Activated CD4-positive, alpha-beta T cell treated with anti-CD3 and anti-CD28 coated beads, Interleukin-2, amount 10 ng/mL, durations not matched to agents 7 days and 5 days (primary cell): ENCODE data around the gene DEF6. TPM values are rescaled to one million over a fixed set of nuclear protein-coding genes. Genes with fewer than 3 reads are reported as not detected.

Source experiments
- CTCF ChIA-PET: fragments of 350-600 bp; sonication (Branson Sonifier 250); formaldehyde crosslinking; loops from one replicate; lab custom pipeline; 2021; ENCODE audit warnings: antibody characterized with exemption; lab: Charles Lee
- POLR2A ChIA-PET: fragments of 350-600 bp; sonication (Branson Sonifier 250); formaldehyde crosslinking; loops from one replicate; lab custom pipeline; 2021; ENCODE audit warnings: antibody characterized with exemption; lab: Charles Lee
- DNase-seq: peaks from one replicate; pipeline ENCODE4 v3.0.0-alpha.2; 2020
- H3K27ac Mint-ChIP-seq: one replicate; pipeline ENCODE4 v1.8.0; 2021; ENCODE audit warnings: mild to moderate bottlenecking, moderate library complexity, mixed read lengths
- H3K27me3 Mint-ChIP-seq: one replicate; pipeline ENCODE4 v1.8.0; 2021; ENCODE audit warnings: mixed read lengths
- H3K36me3 Mint-ChIP-seq: one replicate; pipeline ENCODE4 v1.8.0; 2021; ENCODE audit warnings: low read depth, mixed read lengths
- H3K4me1 Mint-ChIP-seq: one replicate; pipeline ENCODE4 v1.8.0; 2021; ENCODE audit warnings: mixed read lengths
- H3K4me3 Mint-ChIP-seq: one replicate; pipeline ENCODE4 v1.8.0; 2021; ENCODE audit warnings: mild to moderate bottlenecking, moderate library complexity, mixed read lengths
- H3K9me3 Mint-ChIP-seq: one replicate; pipeline ENCODE4 v1.8.0; 2021; ENCODE audit warnings: mixed read lengths
- total RNA-seq, 2 experiments: library from RNA; stranded (reverse); gene quantifications; one replicate each; pipeline ENCODE4 v1.2.3, GENCODE V29; 2021

Gene DEF6
- total RNA-seq, 2 experiments from 2014 or later = 186 to 219 TPM

GRCh38 chr6:35359744-35360348 lies 62.2 kb downstream of the DEF6 start:
- no peak overlapping the region for H3K27ac Mint-ChIP-seq

GRCh38 chr6:35360349-35361138 lies 62.9 kb downstream of the DEF6 start:
- DNase-seq = no peak
- POLR2A ChIA-PET = no interaction called here
- Mint-ChIP-seq H3K36me3 (peaks cover 24% of the 10 kb centered on the region), H3K4me3 (no peak overlapping the region), H3K4me1 (peaks cover 36% of the 10 kb centered on the region), H3K27ac (no peak overlapping the region), H3K27me3 (no peaks in the 10 kb centered on the region), H3K9me3 (no peaks in the 10 kb centered on the region)
- CTCF ChIA-PET = interaction anchor here (1.4 to 1.7 kb wide), 2 partner anchors 11 to 107 kb away, joined by 5 read pairs; no protein-coding TSS in a partner anchor

More at GRCh38 chr6:35359744-35360348, 62.2 kb downstream of the DEF6 start:
- Mint-ChIP-seq H3K36me3 (peaks cover 27% of the 10 kb centered on the region), H3K4me3 (no peak overlapping the region), H3K9me3 (no peaks in the 10 kb centered on the region), H3K27me3 (no peaks in the 10 kb centered on the region), H3K4me1 (peaks cover 35% of the 10 kb centered on the region)
- POLR2A ChIA-PET = no interaction called here
- CTCF ChIA-PET = interaction anchor here (0.6 to 1.2 kb wide), 2 partner anchors 12 to 13 kb away, joined by 3 read pairs; no protein-coding TSS in a partner anchor
- DNase-seq = no peak

- Mint-ChIP-seq H3K27me3 (no peaks in the 10 kb centered on the region), H3K9me3 (no peaks in the 10 kb centered on the region), H3K36me3 (peaks cover 17% of the 10 kb centered on the region), H3K4me3 (no peak overlapping the region), H3K4me1 (peaks cover 47% of the 10 kb centered on the region), H3K27ac (no peak overlapping the region)
- POLR2A ChIA-PET = no interaction called here
- CTCF ChIA-PET = interaction anchor here (0.6 to 1.7 kb wide), 3 partner anchors 70 to 1077 kb away, joined by 4 to 5 read pairs (median 5); no protein-coding TSS in a partner anchor
- no peak for DNase-seq
These were observed 64.6 kb downstream of the DEF6 start for GRCh38 chr6:35362200-35362599.

GRCh38 chr6:35363293-35363750 lies 65.7 kb downstream of the DEF6 start:
- Mint-ChIP-seq H3K36me3 (peaks cover 16% of the 10 kb centered on the region), H3K4me1 (peaks cover 50% of the 10 kb centered on the region), H3K27me3 (no peaks in the 10 kb centered on the region), H3K4me3 (no peak overlapping the region), H3K9me3 (no peaks in the 10 kb centered on the region), H3K27ac (peak overlapping the region; percentile 37)
- ChIA-PET POLR2A (no interaction called here), CTCF (interaction anchor here (1.0 to 1.6 kb wide), 2 partner anchors 69 to 83 kb away, joined by 3 to 4 read pairs; no protein-coding TSS in a partner anchor)
- DNase-seq = no peak

GRCh38 chr6:35365594-35366203 lies 68.1 kb downstream of the DEF6 start:
- Mint-ChIP-seq H3K27me3 (no peaks in the 10 kb centered on the region), H3K36me3 (peaks cover 20% of the 10 kb centered on the region), H3K9me3 (no peaks in the 10 kb centered on the region), H3K4me1 (peaks cover 61% of the 10 kb centered on the region), H3K27ac (peak overlapping the region; percentile 47), H3K4me3 (no peak overlapping the region)
- no peak for DNase-seq
- ChIA-PET CTCF (interaction anchor here (0.6 to 1.5 kb wide), 4 partner anchors 9 to 701 kb away, joined by 3 to 5 read pairs (median 4); no protein-coding TSS in a partner anchor), POLR2A (no interaction called here)

- no peaks in the 10 kb centered on the region for H3K27me3 Mint-ChIP-seq
- H3K9me3 Mint-ChIP-seq = no peaks in the 10 kb centered on the region
- H3K36me3 Mint-ChIP-seq = peaks cover 25% of the 10 kb centered on the region
- no peak for DNase-seq
- H3K4me3 Mint-ChIP-seq = no peak overlapping the region
- H3K27ac Mint-ChIP-seq = no peak overlapping the region
- POLR2A ChIA-PET = no interaction called here
- CTCF ChIA-PET = interaction anchor here (0.6 to 1.5 kb wide), 3 partner anchors 10 to 701 kb away, joined by 3 to 5 read pairs (median 3); no protein-coding TSS in a partner anchor
- peaks cover 65% of the 10 kb centered on the region for H3K4me1 Mint-ChIP-seq
These were observed 68.6 kb downstream of the DEF6 start for GRCh38 chr6:35366204-35366596.

- CTCF ChIA-PET = no interaction called here
- H3K27ac Mint-ChIP-seq = no peak overlapping the region
- peaks cover 65% of the 10 kb centered on the region for H3K4me1 Mint-ChIP-seq
- no peak for DNase-seq
- POLR2A ChIA-PET = interaction anchor here (0.8 kb wide), 1 partner anchor 82 kb away, joined by 4 read pairs; no protein-coding TSS in a partner anchor
- no peak overlapping the region for H3K4me3 Mint-ChIP-seq
- no peaks in the 10 kb centered on the region for H3K27me3 Mint-ChIP-seq
- peaks cover 32% of the 10 kb centered on the region for H3K36me3 Mint-ChIP-seq
- no peaks in the 10 kb centered on the region for H3K9me3 Mint-ChIP-seq
These were observed 70.0 kb downstream of the DEF6 start for GRCh38 chr6:35367646-35368037.

- no peaks in the 10 kb centered on the region for H3K27me3 Mint-ChIP-seq
- ChIA-PET CTCF (interaction anchor here (0.7 to 0.9 kb wide), 2 partner anchors 13 to 14 kb away, joined by 3 read pairs; no protein-coding TSS in a partner anchor), POLR2A (interaction anchor here (0.6 to 0.8 kb wide), 2 partner anchors 27 to 81 kb away, joined by 3 to 4 read pairs; no protein-coding TSS in a partner anchor)
- H3K4me3 Mint-ChIP-seq = peak overlapping the region; percentile 18
- peak overlapping the region; percentile 67 for H3K27ac Mint-ChIP-seq
- no peaks in the 10 kb centered on the region for H3K9me3 Mint-ChIP-seq
- peak; percentile 35 for DNase-seq
- peaks cover 61% of the 10 kb centered on the region for H3K4me1 Mint-ChIP-seq
- H3K36me3 Mint-ChIP-seq = peaks cover 36% of the 10 kb centered on the region
These were observed 70.6 kb downstream of the DEF6 start for GRCh38 chr6:35368038-35368887.

GRCh38 chr6:35370124-35370741 lies 72.6 kb downstream of the DEF6 start:
- Mint-ChIP-seq H3K9me3 (no peaks in the 10 kb centered on the region), H3K4me1 (peaks cover 62% of the 10 kb centered on the region), H3K4me3 (peak overlapping the region; percentile 38), H3K27me3 (no peaks in the 10 kb centered on the region), H3K27ac (peak overlapping the region; percentile 86), H3K36me3 (peaks cover 43% of the 10 kb centered on the region)
- ChIA-PET CTCF (interaction anchor here (1.1 kb wide), 1 partner anchor 25 kb away, joined by 4 read pairs; no protein-coding TSS in a partner anchor), POLR2A (no interaction called here)
- DNase-seq = peak; percentile 36

GRCh38 chr6:35370785-35371493 lies 73.3 kb downstream of the DEF6 start:
- no peak for DNase-seq
- Mint-ChIP-seq H3K27ac (peak overlapping the region; percentile 86), H3K27me3 (no peaks in the 10 kb centered on the region), H3K36me3 (peaks cover 43% of the 10 kb centered on the region), H3K4me3 (peak overlapping the region; percentile 38), H3K9me3 (no peaks in the 10 kb centered on the region), H3K4me1 (peaks cover 56% of the 10 kb centered on the region)
- POLR2A ChIA-PET = no interaction called here
- CTCF ChIA-PET = interaction anchor here (1.0 to 1.2 kb wide), 3 partner anchors 10 to 69 kb away, joined by 3 to 5 read pairs (median 4); no protein-coding TSS in a partner anchor
